Activated T-cell treated with anti-CD3 and anti-CD28 coated beads, Interleukin-2, amount 50 U/mL, for 72 hours (primary cell): ENCODE measurements around the gene RFPL4A. TPM values are rescaled to one million over a fixed set of nuclear protein-coding genes. Genes with fewer than 3 reads are reported as not detected.
"Not testable (repeated sequence)": the region's sequence is repeated elsewhere in the genome, so short reads cannot be mapped to it uniquely, and the experiment has no call there.

Experiments
- ATAC-seq, 2 donors: fragments of 150-1000 bp; cut with Tn5 transposase; replicated peaks in 1 of 2; 2 replicates each; pipeline ENCODE4 v1.10.0; 2021; ENCODE audit warnings: moderate library complexity in 2 of 2, mild to moderate bottlenecking in 1 of 2
- DNase-seq, 2 donors: peaks; one replicate each; pipeline ENCODE4 v3.0.0; 2021 to 2022; ENCODE audit warnings: mixed read lengths in 1 of 2
- H3K27ac Mint-ChIP-seq: one replicate; pipeline ENCODE4 v1.8.0; 2022; ENCODE audit warnings: mild to moderate bottlenecking, moderate library complexity, mixed read lengths
- H3K27me3 Mint-ChIP-seq: one replicate; pipeline ENCODE4 v1.8.0; 2022; ENCODE audit warnings: low read depth, mixed read lengths
- H3K36me3 Mint-ChIP-seq, 2 donors: one replicate each; pipeline ENCODE4 v1.8.0; 2022; ENCODE audit warnings: mixed read lengths in 2 of 2, mild to moderate bottlenecking in 1 of 2; ENCODE audit not compliant: insufficient read depth in 2 of 2
- H3K4me1 Mint-ChIP-seq: one replicate; pipeline ENCODE4 v1.8.0; 2022; ENCODE audit warnings: low read depth, mixed read lengths
- H3K4me3 Mint-ChIP-seq, 2 donors: one replicate each; pipeline ENCODE4 v1.8.0; 2022; ENCODE audit warnings: mild to moderate bottlenecking in 2 of 2, mixed read lengths in 2 of 2, moderate library complexity in 2 of 2
- H3K9me3 Mint-ChIP-seq, 2 donors: one replicate each; pipeline ENCODE4 v1.8.0; 2022; ENCODE audit warnings: mixed read lengths in 2 of 2
- total RNA-seq, 2 donors: library from RNA; stranded (reverse); gene quantifications; one replicate each; pipeline ENCODE4 v1.2.3, GENCODE V29; 2022

RFPL4A gene
- total RNA-seq, result not detected

GRCh38 chr19:55758797-55759196 lies at the start of gene RFPL4A:
Gene RFPL4A, plus strand, starts transcription at chr19:55759097. Its CDS starts 2,704 bp downstream, at chr19:55761801.
- not testable (repeated sequence) for DNase-seq, H3K36me3 Mint-ChIP-seq, H3K27me3 Mint-ChIP-seq, H3K27ac Mint-ChIP-seq, ATAC-seq, H3K9me3 Mint-ChIP-seq, H3K4me1 Mint-ChIP-seq, H3K4me3 Mint-ChIP-seq

GRCh38 chr19:55711719-55712118 lies 47.2 kb upstream of the RFPL4A start:
- no peak overlapping the region for H3K4me3 Mint-ChIP-seq
- peaks cover 4% of the 10 kb centered on the region in 2 donors for H3K9me3 Mint-ChIP-seq
- ATAC-seq, result no peak
- no peak overlapping the region for H3K27ac Mint-ChIP-seq
- H3K36me3 Mint-ChIP-seq, result peaks cover 6 to 8% of the 10 kb centered on the region in 2 donors
- DNase-seq, result no peak
- H3K27me3 Mint-ChIP-seq, result peaks cover 6% of the 10 kb centered on the region
- H3K4me1 Mint-ChIP-seq, result no peaks in the 10 kb centered on the region

GRCh38 chr19:55712804-55713631 lies 45.9 kb upstream of the RFPL4A start:
- Mint-ChIP-seq H3K27ac (no peak overlapping the region), H3K27me3 (peaks cover 16% of the 10 kb centered on the region), H3K9me3 (peaks cover 4% of the 10 kb centered on the region in 2 donors), H3K4me1 (no peaks in the 10 kb centered on the region), H3K4me3 (no peak overlapping the region), H3K36me3 (peaks cover 6 to 8% of the 10 kb centered on the region in 2 donors)
- DNase-seq, result no peak
- ATAC-seq, result peak in 1 of 2 donors; percentile 29

GRCh38 chr19:55716531-55716930 lies 42.4 kb upstream of the RFPL4A start:
- peaks cover 6 to 7% of the 10 kb centered on the region in 2 donors for H3K9me3 Mint-ChIP-seq
- peaks cover 43% of the 10 kb centered on the region for H3K27me3 Mint-ChIP-seq

GRCh38 chr19:55717251-55717650 lies 41.6 kb upstream of the RFPL4A start:
- Mint-ChIP-seq H3K27ac (no peak overlapping the region), H3K4me3 (no peak overlapping the region), H3K9me3 (peaks cover 12 to 14% of the 10 kb centered on the region in 2 donors), H3K27me3 (peaks cover 45% of the 10 kb centered on the region), H3K4me1 (no peaks in the 10 kb centered on the region), H3K36me3 (peaks cover 13 to 16% of the 10 kb centered on the region in 2 donors)
- DNase-seq (no peak), ATAC-seq (no peak)

More at GRCh38 chr19:55716531-55716930, 42.4 kb upstream of the RFPL4A start:
- Mint-ChIP-seq H3K4me1 (no peaks in the 10 kb centered on the region), H3K27ac (no peak overlapping the region), H3K36me3 (peaks cover 7 to 11% of the 10 kb centered on the region in 2 donors), H3K4me3 (no peak overlapping the region)
- no peak for ATAC-seq
- DNase-seq, result no peak

- DNase-seq, H3K4me3 Mint-ChIP-seq, H3K4me1 Mint-ChIP-seq, ATAC-seq, H3K27ac Mint-ChIP-seq: not testable (repeated sequence)
- H3K36me3 Mint-ChIP-seq, result peaks cover 9 to 13% of the 10 kb centered on the region in 2 donors
- H3K27me3 Mint-ChIP-seq, result peaks cover 43% of the 10 kb centered on the region
- H3K9me3 Mint-ChIP-seq, result peaks cover 15 to 16% of the 10 kb centered on the region in 2 donors
Observed at GRCh38 chr19:55717879-55718711, 40.8 kb upstream of the RFPL4A start.

- ATAC-seq, result no peak
- H3K36me3 Mint-ChIP-seq, result peaks cover 8 to 11% of the 10 kb centered on the region in 2 donors
Observed at GRCh38 chr19:55720214-55720746, 38.6 kb upstream of the RFPL4A start.

GRCh38 chr19:55720801-55721200 lies 38.1 kb upstream of the RFPL4A start:
- no peak overlapping the region for H3K27ac Mint-ChIP-seq
- peaks cover 14 to 15% of the 10 kb centered on the region in 2 donors for H3K9me3 Mint-ChIP-seq
- peaks cover 48% of the 10 kb centered on the region for H3K27me3 Mint-ChIP-seq
- no peak for ATAC-seq
- H3K36me3 Mint-ChIP-seq, result peaks cover 8 to 11% of the 10 kb centered on the region in 2 donors
- H3K4me1 Mint-ChIP-seq, result no peaks in the 10 kb centered on the region
- no peak overlapping the region for H3K4me3 Mint-ChIP-seq
- no peak for DNase-seq

More at GRCh38 chr19:55720214-55720746, 38.6 kb upstream of the RFPL4A start:
- DNase-seq, result no peak
- H3K4me3 Mint-ChIP-seq, result no peak overlapping the region
- no peaks in the 10 kb centered on the region for H3K4me1 Mint-ChIP-seq
- peaks cover 45% of the 10 kb centered on the region for H3K27me3 Mint-ChIP-seq
- no peak overlapping the region for H3K27ac Mint-ChIP-seq
- peaks cover 14 to 15% of the 10 kb centered on the region in 2 donors for H3K9me3 Mint-ChIP-seq

- H3K36me3 Mint-ChIP-seq, result peaks cover 8 to 11% of the 10 kb centered on the region in 2 donors
- H3K27ac Mint-ChIP-seq, result no peak overlapping the region
- no peak for ATAC-seq
- DNase-seq, result no peak
- peaks cover 14 to 15% of the 10 kb centered on the region in 2 donors for H3K9me3 Mint-ChIP-seq
- H3K4me3 Mint-ChIP-seq, result no peak overlapping the region
- peaks cover 33% of the 10 kb centered on the region for H3K27me3 Mint-ChIP-seq
- H3K4me1 Mint-ChIP-seq, result no peaks in the 10 kb centered on the region
Observed at GRCh38 chr19:55723491-55723890, 35.4 kb upstream of the RFPL4A start.

- H3K4me3 Mint-ChIP-seq, ATAC-seq, H3K27me3 Mint-ChIP-seq, H3K27ac Mint-ChIP-seq, H3K4me1 Mint-ChIP-seq, H3K9me3 Mint-ChIP-seq, DNase-seq, H3K36me3 Mint-ChIP-seq: not testable (repeated sequence)
Observed at GRCh38 chr19:55730378-55730777, 28.5 kb upstream of the RFPL4A start.

- Mint-ChIP-seq H3K27ac (no peak within 1 kb of the TSS), H3K36me3 (no peaks in the 10 kb centered on the region), H3K9me3 (no peaks in the 10 kb centered on the region), H3K4me1 (no peaks in the 10 kb centered on the region), H3K27me3 (peaks cover 11% of the 10 kb centered on the region), H3K4me3 (no peak within 1 kb of the TSS)
- DNase-seq (no peak), ATAC-seq (no peak)
Observed at GRCh38 chr19:55738302-55738701, 20.6 kb upstream of the RFPL4A start, which contains the start of gene NLRP9. Gene NLRP9, minus strand, starts transcription at chr19:55738402. Its CDS starts 28 bp downstream, at chr19:55738374.

- H3K4me1 Mint-ChIP-seq, result no peaks in the 10 kb centered on the region
- H3K36me3 Mint-ChIP-seq, result no peaks in the 10 kb centered on the region
- H3K27me3 Mint-ChIP-seq, result peaks cover 7% of the 10 kb centered on the region
- H3K4me3 Mint-ChIP-seq, result no peak overlapping the region
- no peak overlapping the region for H3K27ac Mint-ChIP-seq
- H3K9me3 Mint-ChIP-seq, result no peaks in the 10 kb centered on the region
- ATAC-seq, result no peak
- DNase-seq, result no peak
Observed at GRCh38 chr19:55750715-55751114, 8.2 kb upstream of the RFPL4A start.

- Mint-ChIP-seq H3K9me3 (no peaks in the 10 kb centered on the region), H3K27ac (no peak overlapping the region), H3K4me3 (no peak overlapping the region), H3K27me3 (peaks cover 7% of the 10 kb centered on the region), H3K4me1 (no peaks in the 10 kb centered on the region), H3K36me3 (no peaks in the 10 kb centered on the region)
- DNase-seq (no peak), ATAC-seq (no peak)
Observed at GRCh38 chr19:55753401-55753800, 5.5 kb upstream of the RFPL4A start.
